Measurements from ENCODE around the gene C6orf120. TPM values are rescaled to one million over a fixed set of nuclear protein-coding genes. Genes with fewer than 3 reads are reported as not detected.

Gene C6orf120
- polyA plus RNA-seq, 3 donors: 8.3 to 31.4 (median 28.5) TPM

GRCh38 chr6:169678342-169678741 is 23.6 kb upstream of the C6orf120 start:
- Histone ChIP-seq H3K36me3 (replicated peaks in 1 of 2; ENCODE audit: control insufficient read depth in 1 of 2, insufficient read depth in 2 of 2, low read length in 2 of 2) (peaks cover 0 to 9% of the 10 kb centered on the region in 2 donors), H3K79me2 (ENCODE audit: insufficient read depth, low read length) (no peaks in the 10 kb centered on the region), H3K9me3 (replicated peaks in 1 of 2; ENCODE audit: control insufficient read depth in 1 of 2, insufficient read depth in 1 of 2, low read length in 2 of 2) (peaks cover 9 to 13% of the 10 kb centered on the region in 2 donors), H3K9ac (ENCODE audit: insufficient read depth, low read length, poor library complexity, severe bottlenecking) (no peak overlapping the region), H3K27me3 (ENCODE audit: control insufficient read depth in 2 of 2, insufficient read depth in 2 of 2, low read length in 2 of 2) (no peaks in the 10 kb centered on the region), H2AFZ (ENCODE audit: insufficient read depth, low read depth, low read length, poor library complexity, severe bottlenecking) (no peak overlapping the region), H3K4me3 (replicated peaks in 1 of 3; ENCODE audit: low read depth in 2 of 3, low read length in 3 of 3) (no peak overlapping the region), H3K4me2 (replicated peaks; ENCODE audit: extremely low read depth, low read length, poor library complexity, severe bottlenecking) (no peak overlapping the region), H3K27ac (ENCODE audit: low read depth in 1 of 2, low read length in 2 of 2) (no peak overlapping the region), H4K20me1 (ENCODE audit: insufficient read depth, low read length) (no peaks in the 10 kb centered on the region), H3K4me1 (ENCODE audit: control insufficient read depth in 1 of 2, insufficient read depth in 2 of 2, low read length in 2 of 2) (no peaks in the 10 kb centered on the region)
- no CpG with 5 or more reads among the region's 1 CpG for WGBS (ENCODE audit: insufficient coverage)
- H3K27me3 Mint-ChIP-seq (ENCODE audit: low read depth in 3 of 3): no peaks in the 10 kb centered on the region
- H3K36me3 Mint-ChIP-seq: peaks cover 25 to 28% of the 10 kb centered on the region in 2 donors
- no peak overlapping the region for H3K27ac Mint-ChIP-seq
- no peak for DNase-seq
- no peak for TF ChIP-seq CTCF (IDR thresholded peaks at IDR 0.05)
- intact Hi-C loops (cut with micrococcal nuclease): no loop called here
- H3K4me1 Mint-ChIP-seq: no peaks in the 10 kb centered on the region
- H3K4me3 Mint-ChIP-seq: no peak overlapping the region
- H3K9me3 Mint-ChIP-seq: peaks cover 6 to 25% (median 12%) of the 10 kb centered on the region in 7 donors

GRCh38 chr6:169684056-169684455 is 17.9 kb upstream of the C6orf120 start:
- no peak overlapping the region for H3K4me3 Mint-ChIP-seq
- H3K9ac ChIP-seq (ENCODE audit: insufficient read depth, low read length, poor library complexity, severe bottlenecking): no peak overlapping the region
- H3K9me3 ChIP-seq (replicated peaks in 1 of 2; ENCODE audit: control insufficient read depth in 1 of 2, insufficient read depth in 1 of 2, low read length in 2 of 2): peaks cover 29 to 34% of the 10 kb centered on the region in 2 donors
- no peak for DNase-seq
- no peak overlapping the region for H3K4me3 ChIP-seq (replicated peaks in 1 of 3; ENCODE audit: low read depth in 2 of 3, low read length in 3 of 3)
- H3K9me3 Mint-ChIP-seq: peaks cover 19 to 48% (median 34%) of the 10 kb centered on the region in 7 donors
- no peaks in the 10 kb centered on the region for H4K20me1 ChIP-seq (ENCODE audit: insufficient read depth, low read length)
- H3K27me3 ChIP-seq (ENCODE audit: control insufficient read depth in 2 of 2, insufficient read depth in 2 of 2, low read length in 2 of 2): no peaks in the 10 kb centered on the region
- no peak overlapping the region for H3K4me2 ChIP-seq (replicated peaks; ENCODE audit: extremely low read depth, low read length, poor library complexity, severe bottlenecking)
- no peak overlapping the region for H3K27ac ChIP-seq (ENCODE audit: low read depth in 1 of 2, low read length in 2 of 2)
- H3K27ac Mint-ChIP-seq: peak overlapping the region in 1 of 7 donors; percentile 46
- no peak overlapping the region for H2AFZ ChIP-seq (ENCODE audit: insufficient read depth, low read depth, low read length, poor library complexity, severe bottlenecking)
- intact Hi-C loops (cut with micrococcal nuclease): no loop called here
- H3K36me3 Mint-ChIP-seq: peaks cover 44 to 54% of the 10 kb centered on the region in 2 donors
- TF ChIP-seq CTCF (IDR thresholded peaks at IDR 0.05): no peak
- no peaks in the 10 kb centered on the region for H3K4me1 Mint-ChIP-seq
- no peaks in the 10 kb centered on the region for H3K4me1 ChIP-seq (ENCODE audit: control insufficient read depth in 1 of 2, insufficient read depth in 2 of 2, low read length in 2 of 2)
- H3K36me3 ChIP-seq (replicated peaks in 1 of 2; ENCODE audit: control insufficient read depth in 1 of 2, insufficient read depth in 2 of 2, low read length in 2 of 2): peaks cover 3 to 9% of the 10 kb centered on the region in 2 donors
- WGBS (ENCODE audit: insufficient coverage): 97% methylated on average over 3 of the region's 3 CpGs
- H3K79me2 ChIP-seq (ENCODE audit: insufficient read depth, low read length): no peaks in the 10 kb centered on the region
- peaks cover 0 to 2% (median 0%) of the 10 kb centered on the region in 3 donors for H3K27me3 Mint-ChIP-seq (ENCODE audit: low read depth in 3 of 3)

All from CD14-positive monocyte (primary cell).